K562 (cell line): Measurements from ENCODE around the gene MAST1. TPM values are rescaled to one million over a fixed set of nuclear protein-coding genes. Genes with fewer than 3 reads are reported as not detected.

Experiments
- CEBPB ChIP-seq: fragments of 450-650 bp; IDR thresholded peaks from 2 replicates; pipeline ENCODE4 v1.6.1; 2016; ENCODE audit warnings: missing genetic modification characterization, missing compliant biosample characterization
- CUX1 ChIP-seq: fragments of 200-800 bp; sonication (Bioruptor generic); IDR thresholded peaks from 2 replicates; pipeline ENCODE4 v1.6.1; 2016; ENCODE audit warnings: missing genetic modification characterization, missing compliant biosample characterization
- FOXP4 ChIP-seq: sonication (generic); formaldehyde crosslinking; IDR thresholded peaks from 2 replicates; pipeline ENCODE4 v1.8.0; 2022; ENCODE audit warnings: mild to moderate bottlenecking, missing genetic modification reagents, borderline replicate concordance
- HSF4 ChIP-seq: fragments of 250-450 bp; sonication (Bioruptor Pico); IDR thresholded peaks from 2 replicates; pipeline ENCODE4 v2.1.2; 2022; ENCODE audit warnings: mild to moderate bottlenecking, moderate library complexity, borderline replicate concordance
- ZNF354B ChIP-seq: fragments of 250-450 bp; sonication (Bioruptor Pico); IDR thresholded peaks from 2 replicates; pipeline ENCODE4 v1.4.0; 2020
- polyA plus RNA-seq, 8 experiments: library from polyadenylated mRNA; depleted of rRNA in 4 of 8; stranded (reverse) in 5 of 8; unstranded in 3 of 8; fragments of >200 nt; fragmentation: Nextera tagmentation in 2 of 8; fragmentation: Illumina TruSeq in 1 of 8; extraction: Ambion mirVana in 2 of 8; extraction: Trizol in 1 of 8; gene quantifications; 2 replicates each; pipeline versions ENCODE4 v1.2.1 to v1.2.3, GENCODE V29; 2011 to 2014; ENCODE audit warnings: inconsistent platforms in 1 of 8, missing spikeins in 1 of 8
- total RNA-seq, 7 experiments: library from RNA; depleted of rRNA in 6 of 7; stranded (reverse); fragments of >200 nt in 6 of 7; fragmentation: Illumina TruSeq in 2 of 7; extraction: Trizol in 2 of 7; gene quantifications; 2 replicates each; pipeline versions ENCODE4 v1.2.1 to v1.2.3, GENCODE V29; 2011 to 2021; ENCODE audit warnings: low replicate concordance in 1 of 7
- TF ChIP-seq, protein P1 (sequence below): fragments of 200-600 bp; sonication (generic); IDR thresholded peaks from one replicate; pipeline ENCODE4 v1.6.1; 2012; ENCODE audit warnings: mild to moderate bottlenecking, low read depth, low read length, inconsistent platforms

MAST1 gene
- total and polyA plus RNA-seq, 9 of the 15 experiments (the other 6 are each of a cell fraction or from before 2014, with no cell fraction given): 0.48 to 10.3 (median 3.9) TPM

- TF ChIP-seq CUX1 (CRISPR knock-in tag): peak; percentile 82
- TF ChIP-seq, protein P1, sequence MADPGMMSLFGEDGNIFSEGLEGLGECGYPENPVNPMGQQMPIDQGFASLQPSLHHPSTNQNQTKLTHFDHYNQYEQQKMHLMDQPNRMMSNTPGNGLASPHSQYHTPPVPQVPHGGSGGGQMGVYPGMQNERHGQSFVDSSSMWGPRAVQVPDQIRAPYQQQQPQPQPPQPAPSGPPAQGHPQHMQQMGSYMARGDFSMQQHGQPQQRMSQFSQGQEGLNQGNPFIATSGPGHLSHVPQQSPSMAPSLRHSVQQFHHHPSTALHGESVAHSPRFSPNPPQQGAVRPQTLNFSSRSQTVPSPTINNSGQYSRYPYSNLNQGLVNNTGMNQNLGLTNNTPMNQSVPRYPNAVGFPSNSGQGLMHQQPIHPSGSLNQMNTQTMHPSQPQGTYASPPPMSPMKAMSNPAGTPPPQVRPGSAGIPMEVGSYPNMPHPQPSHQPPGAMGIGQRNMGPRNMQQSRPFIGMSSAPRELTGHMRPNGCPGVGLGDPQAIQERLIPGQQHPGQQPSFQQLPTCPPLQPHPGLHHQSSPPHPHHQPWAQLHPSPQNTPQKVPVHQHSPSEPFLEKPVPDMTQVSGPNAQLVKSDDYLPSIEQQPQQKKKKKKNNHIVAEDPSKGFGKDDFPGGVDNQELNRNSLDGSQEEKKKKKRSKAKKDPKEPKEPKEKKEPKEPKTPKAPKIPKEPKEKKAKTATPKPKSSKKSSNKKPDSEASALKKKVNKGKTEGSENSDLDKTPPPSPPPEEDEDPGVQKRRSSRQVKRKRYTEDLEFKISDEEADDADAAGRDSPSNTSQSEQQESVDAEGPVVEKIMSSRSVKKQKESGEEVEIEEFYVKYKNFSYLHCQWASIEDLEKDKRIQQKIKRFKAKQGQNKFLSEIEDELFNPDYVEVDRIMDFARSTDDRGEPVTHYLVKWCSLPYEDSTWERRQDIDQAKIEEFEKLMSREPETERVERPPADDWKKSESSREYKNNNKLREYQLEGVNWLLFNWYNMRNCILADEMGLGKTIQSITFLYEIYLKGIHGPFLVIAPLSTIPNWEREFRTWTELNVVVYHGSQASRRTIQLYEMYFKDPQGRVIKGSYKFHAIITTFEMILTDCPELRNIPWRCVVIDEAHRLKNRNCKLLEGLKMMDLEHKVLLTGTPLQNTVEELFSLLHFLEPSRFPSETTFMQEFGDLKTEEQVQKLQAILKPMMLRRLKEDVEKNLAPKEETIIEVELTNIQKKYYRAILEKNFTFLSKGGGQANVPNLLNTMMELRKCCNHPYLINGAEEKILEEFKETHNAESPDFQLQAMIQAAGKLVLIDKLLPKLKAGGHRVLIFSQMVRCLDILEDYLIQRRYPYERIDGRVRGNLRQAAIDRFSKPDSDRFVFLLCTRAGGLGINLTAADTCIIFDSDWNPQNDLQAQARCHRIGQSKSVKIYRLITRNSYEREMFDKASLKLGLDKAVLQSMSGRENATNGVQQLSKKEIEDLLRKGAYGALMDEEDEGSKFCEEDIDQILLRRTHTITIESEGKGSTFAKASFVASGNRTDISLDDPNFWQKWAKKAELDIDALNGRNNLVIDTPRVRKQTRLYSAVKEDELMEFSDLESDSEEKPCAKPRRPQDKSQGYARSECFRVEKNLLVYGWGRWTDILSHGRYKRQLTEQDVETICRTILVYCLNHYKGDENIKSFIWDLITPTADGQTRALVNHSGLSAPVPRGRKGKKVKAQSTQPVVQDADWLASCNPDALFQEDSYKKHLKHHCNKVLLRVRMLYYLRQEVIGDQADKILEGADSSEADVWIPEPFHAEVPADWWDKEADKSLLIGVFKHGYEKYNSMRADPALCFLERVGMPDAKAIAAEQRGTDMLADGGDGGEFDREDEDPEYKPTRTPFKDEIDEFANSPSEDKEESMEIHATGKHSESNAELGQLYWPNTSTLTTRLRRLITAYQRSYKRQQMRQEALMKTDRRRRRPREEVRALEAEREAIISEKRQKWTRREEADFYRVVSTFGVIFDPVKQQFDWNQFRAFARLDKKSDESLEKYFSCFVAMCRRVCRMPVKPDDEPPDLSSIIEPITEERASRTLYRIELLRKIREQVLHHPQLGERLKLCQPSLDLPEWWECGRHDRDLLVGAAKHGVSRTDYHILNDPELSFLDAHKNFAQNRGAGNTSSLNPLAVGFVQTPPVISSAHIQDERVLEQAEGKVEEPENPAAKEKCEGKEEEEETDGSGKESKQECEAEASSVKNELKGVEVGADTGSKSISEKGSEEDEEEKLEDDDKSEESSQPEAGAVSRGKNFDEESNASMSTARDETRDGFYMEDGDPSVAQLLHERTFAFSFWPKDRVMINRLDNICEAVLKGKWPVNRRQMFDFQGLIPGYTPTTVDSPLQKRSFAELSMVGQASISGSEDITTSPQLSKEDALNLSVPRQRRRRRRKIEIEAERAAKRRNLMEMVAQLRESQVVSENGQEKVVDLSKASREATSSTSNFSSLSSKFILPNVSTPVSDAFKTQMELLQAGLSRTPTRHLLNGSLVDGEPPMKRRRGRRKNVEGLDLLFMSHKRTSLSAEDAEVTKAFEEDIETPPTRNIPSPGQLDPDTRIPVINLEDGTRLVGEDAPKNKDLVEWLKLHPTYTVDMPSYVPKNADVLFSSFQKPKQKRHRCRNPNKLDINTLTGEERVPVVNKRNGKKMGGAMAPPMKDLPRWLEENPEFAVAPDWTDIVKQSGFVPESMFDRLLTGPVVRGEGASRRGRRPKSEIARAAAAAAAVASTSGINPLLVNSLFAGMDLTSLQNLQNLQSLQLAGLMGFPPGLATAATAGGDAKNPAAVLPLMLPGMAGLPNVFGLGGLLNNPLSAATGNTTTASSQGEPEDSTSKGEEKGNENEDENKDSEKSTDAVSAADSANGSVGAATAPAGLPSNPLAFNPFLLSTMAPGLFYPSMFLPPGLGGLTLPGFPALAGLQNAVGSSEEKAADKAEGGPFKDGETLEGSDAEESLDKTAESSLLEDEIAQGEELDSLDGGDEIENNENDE: no peak
- TF ChIP-seq ZNF354B: no peak
- 0 out of 2 replicates have a peak, but pooled peaks have one; percentile 26 for TF ChIP-seq HSF4 (CRISPR knock-in tag)
- peak; percentile 76 for TF ChIP-seq FOXP4 (CRISPR knock-in tag)
- peak; percentile 75 for TF ChIP-seq CEBPB
Observed at GRCh38 chr19:12884926-12885748, 46.8 kb downstream of the MAST1 start (continued).
